B cell (primary cell): ENCODE data around the gene EPB41L5. TPM values are rescaled to one million over a fixed set of nuclear protein-coding genes. Genes with fewer than 3 reads are reported as not detected.
"Not testable (repeated sequence)": the region's sequence is repeated elsewhere in the genome, so short reads cannot be mapped to it uniquely, and the experiment has no call there.

ENCODE experiments used
- ATAC-seq: fragments of 200-7000 bp; cut with Tn5 transposase; one replicate; pipeline ENCODE4 v1.10.0; 2021; ENCODE audit warnings: low read depth, mild to moderate bottlenecking, moderate number of reproducible peaks, moderate library complexity
- CTCF ChIA-PET: fragments of 350-600 bp; sonication (Branson Sonifier 250); formaldehyde crosslinking; loops from one replicate; lab custom pipeline; 2021; ENCODE audit warnings: antibody characterized with exemption, inconsistent platforms; lab: Charles Lee
- POLR2A ChIA-PET: fragments of 350-600 bp; sonication (Branson Sonifier 250); formaldehyde crosslinking; loops from one replicate; lab custom pipeline; 2021; ENCODE audit warnings: antibody characterized with exemption; lab: Charles Lee
- DNase-seq: peaks from one replicate; pipeline ENCODE4 v3.0.0; 2013
- H2AFZ ChIP-seq: 2 replicates; pipeline ENCODE4 v1.6.1; 2012; ENCODE audit warnings: mild to moderate bottlenecking, low read depth, low read length; ENCODE audit not compliant: insufficient read depth, poor library complexity, severe bottlenecking
- H3K27ac ChIP-seq, 2 donors: 1 replicate in 1 of 2; 2 replicates in 1 of 2; pipeline ENCODE4 v1.5.1; 2012 to 2013; ENCODE audit warnings: low read length in 2 of 2, mild to moderate bottlenecking in 2 of 2, moderate library complexity in 1 of 2
- H3K27me3 ChIP-seq, 4 experiments: fragments of 200-600 bp in 1 of 4; sonication (generic) in 1 of 4; replicated peaks in 1 of 4; 1 replicate in 2 of 4; 2 replicates in 2 of 4; pipeline versions ENCODE4 v1.6.1 to v1.7.0; 2013 to 2016; ENCODE audit warnings: low read length in 3 of 4, mild to moderate bottlenecking in 2 of 4, mixed read lengths in 1 of 4, moderate library complexity in 1 of 4; ENCODE audit not compliant: insufficient read depth in 4 of 4, control insufficient read depth in 3 of 4; ENCODE audit errors: control extremely low read depth in 1 of 4
- H3K36me3 ChIP-seq, 2 experiments: replicated peaks in 1 of 2; 1 replicate in 1 of 2; 2 replicates in 1 of 2; pipeline versions ENCODE4 v1.6.1 to v1.7.1; 2013; ENCODE audit warnings: low read length in 1 of 2; ENCODE audit not compliant: insufficient read depth in 2 of 2, control insufficient read depth in 1 of 2; ENCODE audit errors: control extremely low read depth in 1 of 2, extremely low read depth in 1 of 2
- H3K4me1 ChIP-seq, 2 donors: fragments of 200-600 bp in 1 of 2; sonication (generic) in 1 of 2; 1 replicate in 1 of 2; 2 replicates in 1 of 2; pipeline versions ENCODE4 v1.5.1 to v1.6.1; 2013 to 2017; ENCODE audit warnings: low read length in 2 of 2; ENCODE audit not compliant: control insufficient read depth in 2 of 2, insufficient read depth in 2 of 2
- H3K4me2 ChIP-seq: replicated peaks from 2 replicates; pipeline ENCODE3; 2012; ENCODE audit warnings: mild to moderate bottlenecking, low read depth, low read length; ENCODE audit not compliant: poor library complexity, severe bottlenecking
- H3K4me3 ChIP-seq, 5 experiments: fragments of 200-600 bp in 1 of 5; sonication (generic) in 1 of 5; 1 replicate in 3 of 5; 2 replicates in 2 of 5; pipeline versions ENCODE4 v1.5.1 to v1.7.0; 2011 to 2016; ENCODE audit warnings: low read length in 4 of 5, mild to moderate bottlenecking in 4 of 5, low read depth in 2 of 5, control low read depth in 1 of 5, moderate library complexity in 1 of 5; ENCODE audit not compliant: insufficient read depth in 1 of 5; ENCODE audit errors: control extremely low read depth in 1 of 5, extremely low read depth in 1 of 5
- H3K79me2 ChIP-seq: fragments of 200-600 bp; sonication (generic); one replicate; pipeline ENCODE4 v1.6.0; 2016; ENCODE audit warnings: low read length; ENCODE audit not compliant: control insufficient read depth, insufficient read depth
- H3K9ac ChIP-seq: fragments of 200-600 bp; sonication (generic); 2 replicates; pipeline ENCODE4 v1.6.1; 2017; ENCODE audit warnings: mild to moderate bottlenecking, low read length, moderate library complexity
- H3K9me3 ChIP-seq, 3 donors: one replicate each; pipeline versions ENCODE4 v1.6.1 to v1.7.1; 2013; ENCODE audit warnings: low read length in 2 of 3; ENCODE audit not compliant: control insufficient read depth in 2 of 3, insufficient read depth in 1 of 3; ENCODE audit errors: control extremely low read depth in 1 of 3
- H4K20me1 ChIP-seq: 2 replicates; pipeline ENCODE4 v1.6.0; 2012; ENCODE audit warnings: mild to moderate bottlenecking, low read length; ENCODE audit not compliant: insufficient read depth, control insufficient read depth, poor library complexity, severe bottlenecking
- H3K27ac Mint-ChIP-seq: one replicate; pipeline ENCODE4 v1.8.0; 2021; ENCODE audit warnings: mixed read lengths
- H3K27me3 Mint-ChIP-seq: one replicate; pipeline ENCODE4 v1.8.0; 2021; ENCODE audit warnings: mixed read lengths
- H3K4me1 Mint-ChIP-seq: one replicate; pipeline ENCODE4 v1.8.0; 2021; ENCODE audit warnings: mixed read lengths
- H3K4me3 Mint-ChIP-seq: one replicate; pipeline ENCODE4 v1.8.0; 2021; ENCODE audit warnings: mixed read lengths
- H3K9me3 Mint-ChIP-seq: one replicate; pipeline ENCODE4 v1.8.0; 2022; ENCODE audit warnings: mixed read lengths; ENCODE audit not compliant: insufficient read depth
- CTCF ChIP-seq: fragments of 200-600 bp; IDR thresholded peaks from one replicate; pipeline ENCODE4 v1.8.0; 2022; ENCODE audit warnings: antibody characterized with exemption, mild to moderate bottlenecking
- EZH2 ChIP-seq: IDR thresholded peaks from 2 replicates; pipeline ENCODE4 v1.6.1; 2012; ENCODE audit warnings: borderline replicate concordance, low read depth, mild to moderate bottlenecking, moderate library complexity, low read length; ENCODE audit not compliant: insufficient read depth, poor library complexity, severe bottlenecking
- WGBS: methylation state at CpG from one replicate; pipeline ENCODE4 v1.1.5; 2013; ENCODE audit warnings: missing lambda C conversion rate; ENCODE audit not compliant: insufficient coverage; 5-methylcytosine and 5-hydroxymethylcytosine counted together
- intact Hi-C: fragments of 100-400 bp; cut with micrococcal nuclease; formaldehyde crosslinking; loops from one replicate; pipeline ENCODE4 v1.10.0; 2022
- polyA plus RNA-seq: library from polyadenylated mRNA; depleted of rRNA; stranded (reverse); fragments of >200 nt; gene quantifications from 2 replicates; pipeline ENCODE4 v1.2.3, GENCODE V29; 2012
- total RNA-seq, 2 donors: library from RNA; stranded (reverse); fragments of 120-200 nt in 1 of 2; gene quantifications; 1 replicate in 1 of 2; 2 replicates in 1 of 2; pipeline versions ENCODE4 v1.2.3 to v1.2.4, GENCODE V29; 2013 to 2022

The EPB41L5 gene
- total and polyA plus RNA-seq, 2 donors (not counting 1 experiment from before 2014, with no cell fraction given), result 3.9 to 14.0 TPM

- peaks cover 10% of the 10 kb centered on the region for H3K79me2 ChIP-seq
- H3K4me3 Mint-ChIP-seq, result no peak overlapping the region
Observed at GRCh38 chr2:120020554-120020953, 7.7 kb downstream of the EPB41L5 start.

GRCh38 chr2:120022505-120022904 is 9.6 kb downstream of the EPB41L5 start:
- H3K79me2 ChIP-seq, result peaks cover 23% of the 10 kb centered on the region
- POLR2A ChIA-PET, H3K9me3 ChIP-seq, H3K4me3 Mint-ChIP-seq, H3K4me2 ChIP-seq, H3K4me1 Mint-ChIP-seq, ATAC-seq, H2AFZ ChIP-seq, H3K27me3 Mint-ChIP-seq, H3K27me3 ChIP-seq, H3K36me3 ChIP-seq, DNase-seq, H3K27ac ChIP-seq, H3K9ac ChIP-seq, intact Hi-C loops, H3K9me3 Mint-ChIP-seq, CTCF ChIA-PET, H4K20me1 ChIP-seq, H3K4me3 ChIP-seq, H3K4me1 ChIP-seq, H3K27ac Mint-ChIP-seq: not testable (repeated sequence)
- WGBS, result 100% methylated on average over 1 of the region's 1 CpG

More at GRCh38 chr2:120020554-120020953, 7.7 kb downstream of the EPB41L5 start:
- Histone ChIP-seq H3K27me3 (no peaks in the 10 kb centered on the region), H2AFZ (no peak overlapping the region), H4K20me1 (no peaks in the 10 kb centered on the region), H3K36me3 (peaks cover 0 to 1% of the 10 kb centered on the region in 2 experiments), H3K4me3 (no peak overlapping the region), H3K4me2 (no peak overlapping the region), H3K27ac (no peak overlapping the region), H3K9me3 (peaks cover 0 to 6% (median 0%) of the 10 kb centered on the region in 3 donors), H3K9ac (no peak overlapping the region), H3K4me1 (no peaks in the 10 kb centered on the region)
- ChIA-PET CTCF (interaction anchor here (0.7 to 1.0 kb wide), 3 partner anchors 155 to 291 kb away, joined by 3 to 4 read pairs (median 3); no protein-coding TSS in a partner anchor), POLR2A (no interaction called here)
- no peak for ATAC-seq
- intact Hi-C loops, result no loop called here
- Mint-ChIP-seq H3K9me3 (no peaks in the 10 kb centered on the region), H3K4me1 (no peaks in the 10 kb centered on the region), H3K27ac (no peak overlapping the region), H3K27me3 (no peaks in the 10 kb centered on the region)
- TF ChIP-seq CTCF (no peak), EZH2 (no peak)
- WGBS, result 100% methylated on average over 1 of the region's 1 CpG
- DNase-seq, result no peak
